ENCODE measurements around the gene CLDN5. TPM values are rescaled to one million over a fixed set of nuclear protein-coding genes. Genes with fewer than 3 reads are reported as not detected.

The CLDN5 gene
- total RNA-seq, 1 experiment from 2014 or later = 0.47 TPM

- H3K27me3 ChIP-seq (ENCODE audit: low read length) = no peaks in the 10 kb centered on the region
- no peaks in the 10 kb centered on the region for H3K79me2 ChIP-seq (ENCODE audit: low read length)
- H3F3A ChIP-seq (ENCODE audit: low read length, unreplicated experiment) = no peaks in the 10 kb centered on the region
- no peak for DNase-seq
- no peak overlapping the region for H3K4me3 ChIP-seq (ENCODE audit: low read length)
- H4K20me1 ChIP-seq (ENCODE audit: low read length) = no peaks in the 10 kb centered on the region
- H3K4me1 ChIP-seq (ENCODE audit: insufficient read depth, low read length) = no peaks in the 10 kb centered on the region
- intact Hi-C loops (cut with micrococcal nuclease) = no loop called here
- no peak overlapping the region for H2AFZ ChIP-seq (ENCODE audit: low read length)
- H3K9ac ChIP-seq (ENCODE audit: low read length) = no peak overlapping the region
- peaks cover 4% of the 10 kb centered on the region for H3K36me3 ChIP-seq (ENCODE audit: low read depth, low read length)
- ChIA-PET CTCF (no interaction called here), POLR2A (ENCODE audit: unreplicated experiment) (no interaction called here)
- no peaks in the 10 kb centered on the region for H3K9me2 ChIP-seq (replicated peaks; ENCODE audit: low read length)
- H3K4me2 ChIP-seq (ENCODE audit: low read length) = no peak overlapping the region
- TF ChIP-seq EZH2phosphoT487 (IDR thresholded peaks at IDR 0.05; ENCODE audit: borderline replicate concordance, low read length) = no peak
- TF ChIP-seq CTCF (conservative IDR thresholded peaks at IDR 0.05; ENCODE audit: low read depth, low read length) = no peak
- no peak for TF ChIP-seq EZH2 (IDR thresholded peaks at IDR 0.05; ENCODE audit: low read length, unreplicated experiment)
- no TSS peak for BruUV-seq (replicated peaks)
- H3K27ac ChIP-seq (ENCODE audit: low read length) = no peak overlapping the region
- ATAC-seq = no peak
- no peaks in the 10 kb centered on the region for H3K9me3 ChIP-seq (ENCODE audit: low read length)
Measured at GRCh38 chr22:19510919-19511341, 13.3 kb downstream of the CLDN5 start.

- no peaks in the 10 kb centered on the region for H3K79me2 ChIP-seq (ENCODE audit: low read length)
- H4K20me1 ChIP-seq (ENCODE audit: low read length) = no peaks in the 10 kb centered on the region
- H3K9me2 ChIP-seq (replicated peaks; ENCODE audit: low read length) = no peaks in the 10 kb centered on the region
- CTCF ChIA-PET = no interaction called here
- H3F3A ChIP-seq (ENCODE audit: low read length, unreplicated experiment) = no peaks in the 10 kb centered on the region
- no peak overlapping the region for H3K4me3 ChIP-seq (ENCODE audit: low read length)
- no peaks in the 10 kb centered on the region for H3K9me3 ChIP-seq (ENCODE audit: low read length)
- H3K27me3 ChIP-seq (ENCODE audit: low read length) = no peaks in the 10 kb centered on the region
- H3K9ac ChIP-seq (ENCODE audit: low read length) = no peak overlapping the region
- no peak for DNase-seq
- peaks cover 4% of the 10 kb centered on the region for H3K36me3 ChIP-seq (ENCODE audit: low read depth, low read length)
- no peak for ATAC-seq
- TF ChIP-seq EZH2phosphoT487 (IDR thresholded peaks at IDR 0.05; ENCODE audit: borderline replicate concordance, low read length) (no peak), CTCF (conservative IDR thresholded peaks at IDR 0.05; ENCODE audit: low read depth, low read length) (no peak), EZH2 (IDR thresholded peaks at IDR 0.05; ENCODE audit: low read length, unreplicated experiment) (no peak)
- no TSS peak for BruUV-seq (replicated peaks)
- H3K27ac ChIP-seq (ENCODE audit: low read length) = no peak overlapping the region
- H2AFZ ChIP-seq (ENCODE audit: low read length) = no peak overlapping the region
- no peak overlapping the region for H3K4me2 ChIP-seq (ENCODE audit: low read length)
- POLR2A ChIA-PET (ENCODE audit: unreplicated experiment) = no interaction called here
- intact Hi-C loops (cut with micrococcal nuclease) = no loop called here
- no peaks in the 10 kb centered on the region for H3K4me1 ChIP-seq (ENCODE audit: insufficient read depth, low read length)
Measured at GRCh38 chr22:19509923-19510322, 14.3 kb downstream of the CLDN5 start.

GRCh38 chr22:19509191-19509590 lies 15.0 kb downstream of the CLDN5 start:
- H3K4me2 ChIP-seq (ENCODE audit: low read length) = no peak overlapping the region
- no peak for DNase-seq
- ATAC-seq = no peak
- no peak overlapping the region for H2AFZ ChIP-seq (ENCODE audit: low read length)
- H3K9me3 ChIP-seq (ENCODE audit: low read length) = no peaks in the 10 kb centered on the region
- no TSS peak for BruUV-seq (replicated peaks)
- H3K9ac ChIP-seq (ENCODE audit: low read length) = no peak overlapping the region
- H3K4me3 ChIP-seq (ENCODE audit: low read length) = no peak overlapping the region
- ChIA-PET CTCF (no interaction called here), POLR2A (ENCODE audit: unreplicated experiment) (no interaction called here)
- no peaks in the 10 kb centered on the region for H4K20me1 ChIP-seq (ENCODE audit: low read length)
- H3K4me1 ChIP-seq (ENCODE audit: insufficient read depth, low read length) = no peaks in the 10 kb centered on the region
- intact Hi-C loops (cut with micrococcal nuclease) = no loop called here
- no peaks in the 10 kb centered on the region; the same call in 1 of the 2 replicates for H3K36me3 ChIP-seq (ENCODE audit: low read depth, low read length)
- H3K27me3 ChIP-seq (ENCODE audit: low read length) = no peaks in the 10 kb centered on the region
- no peaks in the 10 kb centered on the region for H3K79me2 ChIP-seq (ENCODE audit: low read length)
- no peak overlapping the region for H3K27ac ChIP-seq (ENCODE audit: low read length)
- no peaks in the 10 kb centered on the region for H3F3A ChIP-seq (ENCODE audit: low read length, unreplicated experiment)
- TF ChIP-seq EZH2 (IDR thresholded peaks at IDR 0.05; ENCODE audit: low read length, unreplicated experiment) = no peak
- TF ChIP-seq CTCF (conservative IDR thresholded peaks at IDR 0.05; ENCODE audit: low read depth, low read length) = no peak
- no peak for TF ChIP-seq EZH2phosphoT487 (IDR thresholded peaks at IDR 0.05; ENCODE audit: borderline replicate concordance, low read length)
- H3K9me2 ChIP-seq (replicated peaks; ENCODE audit: low read length) = no peaks in the 10 kb centered on the region

All from PC-3 (cell line).